K562 (cell line): ENCODE results near the gene REC8. TPM values are rescaled to one million over a fixed set of nuclear protein-coding genes. Genes with fewer than 3 reads are reported as not detected.

Experiments
- ELK3 ChIP-seq: fragments of 450-650 bp; formaldehyde crosslinking; IDR thresholded peaks from 2 replicates; pipeline ENCODE4 v1.4.0; 2020; ENCODE audit warnings: mild to moderate bottlenecking
- GABPB2 ChIP-seq: fragments of 250-450 bp; sonication (Bioruptor Pico); conservative IDR thresholded peaks from 2 replicates; pipeline ENCODE4 v1.5.1; 2021; ENCODE audit warnings: mild to moderate bottlenecking
- HOXB6 ChIP-seq: fragments of 250-450 bp; sonication (Bioruptor Pico); IDR thresholded peaks from 2 replicates; pipeline ENCODE4 v1.5.1; 2022; ENCODE audit warnings: mild to moderate bottlenecking, borderline replicate concordance
- MBD2 ChIP-seq: sonication (generic); IDR thresholded peaks from 2 replicates; pipeline ENCODE4 v1.6.1; 2016; ENCODE audit warnings: low read depth, borderline replicate concordance
- MEF2D ChIP-seq: conservative IDR thresholded peaks from 2 replicates; pipeline ENCODE4 v1.6.1; 2016; ENCODE audit warnings: low read depth, missing genetic modification characterization, missing compliant biosample characterization
- TCF7 ChIP-seq: sonication (generic); IDR thresholded peaks from 2 replicates; pipeline ENCODE4 v1.6.1; 2016; ENCODE audit warnings: antibody characterized with exemption, borderline replicate concordance
- THRB ChIP-seq: fragments of 450-650 bp; formaldehyde crosslinking; conservative IDR thresholded peaks from 2 replicates; pipeline ENCODE4 v1.4.0; 2022; ENCODE audit warnings: mild to moderate bottlenecking, missing genetic modification characterization
- XRCC3 ChIP-seq: fragments of 450-650 bp; IDR thresholded peaks from 2 replicates; pipeline ENCODE4 v1.6.1; 2017; ENCODE audit warnings: mild to moderate bottlenecking, moderate library complexity
- ZBTB49 ChIP-seq: sonication (generic); formaldehyde crosslinking; IDR thresholded peaks from 2 replicates; pipeline ENCODE4 v1.8.0; 2022; ENCODE audit warnings: missing genetic modification reagents, mild to moderate bottlenecking, borderline replicate concordance
- ZNF347 ChIP-seq: fragments of 450-650 bp; formaldehyde crosslinking; IDR thresholded peaks from 2 replicates; pipeline ENCODE4 v1.4.0; 2020; ENCODE audit warnings: low read depth, mild to moderate bottlenecking, moderate library complexity
- ZNF407 ChIP-seq: fragments of 450-650 bp; IDR thresholded peaks from 2 replicates; pipeline ENCODE4 v1.6.1; 2016; ENCODE audit warnings: low read depth
- ZNF561 ChIP-seq: fragments of 450-650 bp; formaldehyde crosslinking; conservative IDR thresholded peaks from 2 replicates; pipeline ENCODE4 v1.4.0; 2020; ENCODE audit warnings: mild to moderate bottlenecking, moderate library complexity
- polyA plus RNA-seq, 8 experiments: library from polyadenylated mRNA; depleted of rRNA in 4 of 8; stranded (reverse) in 5 of 8; unstranded in 3 of 8; fragments of >200 nt; fragmentation: Nextera tagmentation in 2 of 8; fragmentation: Illumina TruSeq in 1 of 8; extraction: Ambion mirVana in 2 of 8; extraction: Trizol in 1 of 8; gene quantifications; 2 replicates each; pipeline versions ENCODE4 v1.2.1 to v1.2.3, GENCODE V29; 2011 to 2014; ENCODE audit warnings: inconsistent platforms in 1 of 8, missing spikeins in 1 of 8
- total RNA-seq, 7 experiments: library from RNA; depleted of rRNA in 6 of 7; stranded (reverse); fragments of >200 nt in 6 of 7; fragmentation: Illumina TruSeq in 2 of 7; extraction: Trizol in 2 of 7; gene quantifications; 2 replicates each; pipeline versions ENCODE4 v1.2.1 to v1.2.3, GENCODE V29; 2011 to 2021; ENCODE audit warnings: low replicate concordance in 1 of 7

REC8 gene
- total and polyA plus RNA-seq, 9 of the 15 experiments (the other 6 are each of a cell fraction or from before 2014, with no cell fraction given), result 0.11 to 2.5 (median 0.85) TPM

- TF ChIP-seq ZNF407, result no peak
- TF ChIP-seq HOXB6, result no peak
- TF ChIP-seq XRCC3, result no peak
- no peak for TF ChIP-seq GABPB2 (CRISPR knock-in tag)
- TF ChIP-seq ZNF347 (CRISPR knock-in tag), result no peak
- TF ChIP-seq ELK3 (CRISPR knock-in tag), result no peak
- TF ChIP-seq ZBTB49 (CRISPR knock-in tag), result no peak
- peak; percentile 36; the same call in 1 of the 2 replicates for TF ChIP-seq MBD2
- no peak for TF ChIP-seq THRB (CRISPR knock-in tag)
- TF ChIP-seq TCF7, result no peak
- no peak for TF ChIP-seq ZNF561
- no peak for TF ChIP-seq MEF2D (tag)
Measured at GRCh38 chr14:24215495-24216344, 43.8 kb downstream of the REC8 start, which contains the start of gene MDP1 (continued).
